IPS-18a (cell line): Measurements from ENCODE around the gene DNAJB11.

Experiments
- H3K27ac ChIP-seq: one replicate; pipeline ENCODE4 v1.5.1; 2013; ENCODE audit warnings: low read length
- H3K27me3 ChIP-seq: one replicate; pipeline ENCODE4 v1.6.1; 2013; ENCODE audit warnings: mild to moderate bottlenecking, low read length; ENCODE audit not compliant: control insufficient read depth, insufficient read depth
- H3K36me3 ChIP-seq: one replicate; pipeline ENCODE4 v1.6.1; 2013; ENCODE audit warnings: low read depth, low read length; ENCODE audit not compliant: control insufficient read depth
- H3K4me1 ChIP-seq: one replicate; pipeline ENCODE4 v1.6.1; 2013; ENCODE audit warnings: low read depth, low read length; ENCODE audit not compliant: control insufficient read depth
- H3K4me3 ChIP-seq: one replicate; pipeline ENCODE4 v1.5.1; 2013; ENCODE audit warnings: low read length
- H3K9ac ChIP-seq: one replicate; pipeline ENCODE4 v1.6.1; 2013; ENCODE audit warnings: mild to moderate bottlenecking, low read length, moderate library complexity
- H3K9me3 ChIP-seq: one replicate; pipeline ENCODE4 v1.6.1; 2013; ENCODE audit warnings: low read depth, low read length; ENCODE audit not compliant: control insufficient read depth

DNAJB11 gene

DNA sequence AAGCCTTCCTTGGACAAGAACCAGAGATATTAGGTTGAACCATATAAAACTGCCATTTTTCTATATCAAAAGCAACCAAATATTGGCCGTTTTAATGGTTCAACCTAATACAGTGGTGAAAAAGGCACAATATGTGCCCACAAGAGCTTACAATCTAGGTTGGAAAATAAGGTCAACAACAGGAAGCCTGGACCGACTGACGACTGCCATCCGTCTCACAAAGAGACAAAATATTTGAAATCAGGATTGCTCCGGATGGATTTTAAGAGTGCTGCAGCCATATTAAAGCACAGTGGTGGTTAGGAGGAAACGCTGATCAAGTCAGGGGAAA, 43.7 kb downstream of the DNAJB11 start:
- peaks cover 13% of the 10 kb centered on the region for H3K27me3 ChIP-seq
- no peak overlapping the region for H3K9ac ChIP-seq
- no peak overlapping the region for H3K27ac ChIP-seq
- H3K4me1 ChIP-seq, result no peaks in the 10 kb centered on the region
- no peaks in the 10 kb centered on the region for H3K9me3 ChIP-seq
- H3K36me3 ChIP-seq, result no peaks in the 10 kb centered on the region
- no peak overlapping the region for H3K4me3 ChIP-seq

DNA sequence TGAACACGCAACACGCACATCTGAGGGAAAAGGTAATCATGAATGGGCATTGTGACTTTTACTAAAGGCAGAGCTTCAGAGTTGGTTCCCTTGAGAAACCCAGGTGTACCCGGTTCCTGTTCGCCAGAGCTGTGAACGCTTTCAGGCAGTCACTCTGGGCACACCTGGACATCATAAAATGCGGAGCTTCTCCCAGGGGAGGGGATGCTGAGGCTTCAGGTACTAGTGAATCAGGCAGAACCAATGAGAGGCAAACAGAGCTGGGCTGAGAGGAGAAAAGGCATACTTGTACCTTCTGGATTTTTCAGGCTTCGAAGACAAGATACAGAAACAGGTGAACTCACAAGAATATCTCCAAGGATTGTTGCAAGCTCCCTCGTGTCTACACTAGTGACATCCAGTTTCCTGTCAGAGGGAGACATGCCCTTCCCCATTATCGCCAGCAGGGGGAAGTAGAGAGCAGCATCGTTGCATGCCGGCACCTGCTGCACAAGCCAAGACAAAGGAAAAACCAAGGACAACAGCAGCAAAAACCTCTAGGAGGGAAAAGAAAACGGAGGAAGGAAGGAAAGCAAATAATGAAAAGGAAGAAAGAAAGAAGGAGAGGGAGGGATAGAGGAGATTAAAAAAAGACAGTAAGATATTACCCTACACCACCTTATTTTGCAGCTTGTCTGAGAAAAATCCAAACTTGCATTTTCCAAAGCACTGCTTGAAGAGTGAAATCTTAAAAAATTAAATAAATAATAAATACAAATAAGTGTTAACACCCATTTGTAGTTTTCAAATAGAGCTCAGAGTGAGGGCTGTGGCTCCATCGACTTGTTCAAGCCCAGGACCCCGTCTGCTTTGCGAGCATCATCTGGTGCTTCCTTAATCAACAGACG, 44.3 kb downstream of the DNAJB11 start:
- H3K27ac ChIP-seq, result no peak overlapping the region
- H3K9me3 ChIP-seq, result no peaks in the 10 kb centered on the region
- no peaks in the 10 kb centered on the region for H3K36me3 ChIP-seq
- H3K27me3 ChIP-seq, result peaks cover 13% of the 10 kb centered on the region
- no peaks in the 10 kb centered on the region for H3K4me1 ChIP-seq
- no peak overlapping the region for H3K9ac ChIP-seq
- no peak overlapping the region for H3K4me3 ChIP-seq

DNA sequence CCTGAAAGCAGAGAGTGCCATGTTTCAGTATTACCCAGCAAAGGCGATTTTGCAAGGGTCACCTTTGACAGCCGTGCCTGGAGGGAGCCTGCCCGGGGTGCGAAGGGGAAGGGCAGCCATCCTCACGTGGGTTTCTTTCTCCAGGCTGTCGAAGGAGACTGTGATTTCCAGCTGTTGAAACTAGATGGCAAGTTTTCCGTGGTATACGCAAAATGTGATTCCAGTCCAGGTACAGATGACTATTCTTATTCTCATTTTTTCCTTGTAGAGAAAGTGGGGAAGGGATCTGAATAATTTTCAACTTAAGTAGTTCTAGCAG, 45.7 kb downstream of the DNAJB11 start:
- H3K4me1 ChIP-seq, result no peaks in the 10 kb centered on the region
- no peak overlapping the region for H3K27ac ChIP-seq
- H3K27me3 ChIP-seq, result peaks cover 13% of the 10 kb centered on the region
- H3K9ac ChIP-seq, result no peak overlapping the region
- no peaks in the 10 kb centered on the region for H3K9me3 ChIP-seq
- H3K4me3 ChIP-seq, result no peak overlapping the region
- H3K36me3 ChIP-seq, result no peaks in the 10 kb centered on the region

DNA sequence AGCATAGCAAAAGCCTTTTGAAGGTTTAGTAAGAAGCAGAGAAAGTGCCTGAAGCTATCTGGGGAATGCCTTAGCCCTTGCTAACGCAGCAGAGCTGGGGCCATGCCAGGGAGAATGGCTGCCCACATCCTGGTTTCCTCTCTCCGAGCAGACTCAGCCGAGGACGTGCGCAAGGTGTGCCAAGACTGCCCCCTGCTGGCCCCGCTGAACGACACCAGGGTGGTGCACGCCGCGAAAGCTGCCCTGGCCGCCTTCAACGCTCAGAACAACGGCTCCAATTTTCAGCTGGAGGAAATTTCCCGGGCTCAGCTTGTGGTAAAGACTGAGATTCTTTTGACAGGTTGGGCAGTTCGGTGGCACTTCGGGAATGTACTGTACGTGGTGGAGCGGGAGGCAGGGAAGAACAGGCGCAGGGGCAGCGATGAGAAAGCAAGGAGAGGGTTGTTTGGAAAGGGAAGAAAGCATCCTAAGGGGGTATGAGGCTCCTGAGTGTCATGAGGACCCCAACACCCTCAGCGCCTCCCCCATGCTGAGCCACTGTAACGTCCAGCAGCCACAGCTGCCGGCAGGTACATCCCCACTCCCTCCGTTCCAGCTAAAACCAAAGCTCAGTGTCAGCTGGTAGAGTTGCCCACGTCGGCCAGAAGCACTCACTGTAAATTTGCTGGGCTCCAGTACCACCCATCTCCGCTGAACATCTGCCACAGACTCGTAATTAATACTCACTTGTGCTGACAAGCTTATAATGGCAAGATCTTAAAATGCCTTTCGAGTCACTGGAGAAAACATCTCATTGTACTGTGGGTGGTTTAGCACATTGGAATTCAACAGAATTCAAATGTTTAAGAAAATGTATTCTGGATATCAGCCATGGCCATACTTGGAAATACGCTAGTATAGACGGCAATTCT, 46.8 kb downstream of the DNAJB11 start:
- H3K9me3 ChIP-seq, result no peaks in the 10 kb centered on the region

DNA sequence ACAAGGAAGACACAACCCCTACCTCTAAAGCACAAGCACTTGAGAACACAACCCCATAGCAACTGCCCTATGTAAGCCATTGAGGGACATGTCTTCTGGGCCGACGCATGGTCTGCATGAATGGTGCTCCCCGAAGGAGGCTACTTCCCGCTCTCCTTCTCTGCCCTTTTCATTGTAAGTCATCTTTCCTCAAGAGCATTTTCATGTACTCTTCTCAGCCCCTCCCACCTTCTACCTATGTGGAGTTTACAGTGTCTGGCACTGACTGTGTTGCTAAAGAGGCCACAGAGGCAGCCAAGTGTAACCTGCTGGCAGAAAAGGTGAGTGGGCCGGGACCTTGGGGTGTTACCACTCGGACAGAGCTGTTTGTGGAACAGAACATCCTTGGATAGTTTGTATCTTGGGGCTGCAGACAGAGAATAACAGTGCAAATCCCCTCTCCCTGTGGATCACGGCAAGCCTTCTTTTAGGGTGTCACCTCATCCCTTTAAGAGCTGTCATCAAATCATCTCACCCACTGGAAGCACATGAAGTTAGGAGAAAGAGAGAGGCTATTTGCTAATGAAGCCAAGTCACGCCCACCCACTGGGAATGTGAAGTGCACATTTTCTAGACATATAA, 47.9 kb downstream of the DNAJB11 start:
- H3K9me3 ChIP-seq, result no peaks in the 10 kb centered on the region
- H3K4me1 ChIP-seq, result no peaks in the 10 kb centered on the region
- H3K36me3 ChIP-seq, result no peaks in the 10 kb centered on the region
- H3K4me3 ChIP-seq, result no peak overlapping the region
- H3K27me3 ChIP-seq, result peaks cover 13% of the 10 kb centered on the region
- H3K9ac ChIP-seq, result no peak overlapping the region
- H3K27ac ChIP-seq, result no peak overlapping the region

More for the DNA sequence above, 46.8 kb downstream of the DNAJB11 start:
- no peaks in the 10 kb centered on the region for H3K4me1 ChIP-seq
- no peak overlapping the region for H3K27ac ChIP-seq
- no peak overlapping the region for H3K9ac ChIP-seq
- H3K4me3 ChIP-seq, result no peak overlapping the region
- H3K27me3 ChIP-seq, result peaks cover 13% of the 10 kb centered on the region
- H3K36me3 ChIP-seq, result no peaks in the 10 kb centered on the region

DNA sequence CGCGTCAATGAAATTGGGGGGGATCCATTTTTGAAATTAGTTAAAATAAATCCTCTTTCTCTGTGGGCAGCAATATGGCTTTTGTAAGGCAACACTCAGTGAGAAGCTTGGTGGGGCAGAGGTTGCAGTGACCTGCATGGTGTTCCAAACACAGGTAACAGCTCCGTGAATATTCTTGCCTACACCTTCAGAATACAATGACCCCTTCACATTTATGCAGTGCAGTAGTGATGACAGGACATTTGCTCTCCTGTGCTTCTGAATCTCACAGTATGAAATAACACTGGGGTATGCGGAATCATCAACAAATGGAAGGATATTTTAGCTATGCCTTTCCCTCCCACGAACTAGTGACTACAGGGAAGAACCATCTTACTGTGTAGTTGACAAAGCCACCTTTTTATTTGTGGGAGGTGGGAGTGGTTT, 49.3 kb downstream of the DNAJB11 start:
- H3K27me3 ChIP-seq, result peaks cover 13% of the 10 kb centered on the region
- H3K9me3 ChIP-seq, result no peaks in the 10 kb centered on the region
- H3K4me1 ChIP-seq, result no peaks in the 10 kb centered on the region
- no peaks in the 10 kb centered on the region for H3K36me3 ChIP-seq
- H3K27ac ChIP-seq, result no peak overlapping the region
- no peak overlapping the region for H3K9ac ChIP-seq
- no peak overlapping the region for H3K4me3 ChIP-seq

DNA sequence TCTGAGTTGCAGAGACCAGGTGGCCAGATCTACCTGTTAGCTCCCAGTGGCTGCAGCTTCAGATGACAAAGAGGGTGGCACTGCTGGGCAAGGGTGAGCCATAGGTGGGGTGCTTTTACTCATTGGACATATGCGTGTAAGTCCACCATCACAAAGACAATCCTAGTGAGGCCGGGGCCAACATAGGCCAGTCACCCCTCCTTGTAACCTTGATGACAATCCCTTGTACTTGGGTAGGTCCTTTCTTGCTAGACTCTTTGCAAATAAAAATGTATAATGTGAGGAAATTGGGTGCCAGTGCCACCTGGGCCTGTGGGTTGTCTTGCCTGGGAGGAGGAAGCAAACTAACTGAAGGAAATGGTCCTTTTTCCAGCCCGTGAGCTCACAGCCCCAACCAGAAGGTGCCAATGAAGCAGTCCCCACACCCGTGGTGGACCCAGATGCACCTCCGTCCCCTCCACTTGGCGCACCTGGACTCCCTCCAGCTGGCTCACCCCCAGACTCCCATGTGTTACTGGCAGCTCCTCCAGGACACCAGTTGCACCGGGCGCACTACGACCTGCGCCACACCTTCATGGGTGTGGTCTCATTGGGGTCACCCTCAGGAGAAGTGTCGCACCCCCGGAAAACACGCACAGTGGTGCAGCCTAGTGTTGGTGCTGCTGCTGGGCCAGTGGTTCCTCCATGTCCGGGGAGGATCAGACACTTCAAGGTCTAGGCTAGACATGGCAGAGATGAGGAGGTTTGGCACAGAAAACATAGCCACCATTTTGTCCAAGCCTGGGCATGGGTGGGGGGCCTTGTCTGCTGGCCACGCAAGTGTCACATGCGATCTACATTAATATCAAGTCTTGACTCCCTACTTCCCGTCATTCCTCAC, 49.9 kb downstream of the DNAJB11 start:
- Histone ChIP-seq H3K27ac (no peak overlapping the region), H3K9ac (no peak overlapping the region), H3K4me1 (no peaks in the 10 kb centered on the region), H3K36me3 (no peaks in the 10 kb centered on the region), H3K4me3 (no peak overlapping the region), H3K9me3 (no peaks in the 10 kb centered on the region), H3K27me3 (peaks cover 13% of the 10 kb centered on the region)

DNA sequence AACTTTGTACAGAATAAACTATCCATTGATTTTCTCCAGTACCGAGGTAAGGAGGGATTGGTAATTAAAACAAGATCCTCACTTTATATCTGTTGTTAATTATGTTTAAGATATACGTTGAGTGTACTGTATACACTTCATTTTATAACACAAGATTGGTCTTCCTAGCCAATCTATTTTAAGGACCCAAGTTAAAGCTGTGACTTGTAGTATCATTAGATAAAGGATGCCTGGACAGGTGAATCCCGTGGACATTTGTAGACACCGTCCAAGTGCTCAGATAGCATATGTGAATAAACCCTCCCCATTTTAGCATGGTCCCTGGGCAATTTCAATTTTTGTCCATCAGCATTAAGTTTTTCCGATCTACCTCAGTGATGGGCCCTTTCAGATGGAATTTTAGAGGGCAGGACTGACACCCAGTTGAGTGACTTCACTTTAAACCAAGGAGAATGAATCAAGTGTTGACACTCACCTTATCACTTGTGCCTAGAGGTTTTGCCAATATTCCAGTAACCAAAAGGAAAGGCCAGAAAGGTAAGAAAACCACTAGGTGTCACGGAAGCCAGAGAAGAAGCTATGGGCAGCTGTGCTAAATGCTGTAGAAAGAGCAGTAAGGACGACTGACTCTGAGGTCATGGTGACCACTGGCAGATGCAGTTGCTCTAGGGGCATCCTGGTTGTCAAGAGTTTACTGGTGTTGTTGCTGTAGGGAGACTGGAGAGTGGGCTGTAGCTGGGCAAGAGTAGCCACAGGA, 51.6 kb downstream of the DNAJB11 start:
- Histone ChIP-seq H3K4me1 (no peaks in the 10 kb centered on the region), H3K9me3 (no peaks in the 10 kb centered on the region), H3K9ac (no peak overlapping the region), H3K36me3 (no peaks in the 10 kb centered on the region), H3K27me3 (peaks cover 12% of the 10 kb centered on the region), H3K27ac (no peak overlapping the region), H3K4me3 (no peak overlapping the region)

DNA sequence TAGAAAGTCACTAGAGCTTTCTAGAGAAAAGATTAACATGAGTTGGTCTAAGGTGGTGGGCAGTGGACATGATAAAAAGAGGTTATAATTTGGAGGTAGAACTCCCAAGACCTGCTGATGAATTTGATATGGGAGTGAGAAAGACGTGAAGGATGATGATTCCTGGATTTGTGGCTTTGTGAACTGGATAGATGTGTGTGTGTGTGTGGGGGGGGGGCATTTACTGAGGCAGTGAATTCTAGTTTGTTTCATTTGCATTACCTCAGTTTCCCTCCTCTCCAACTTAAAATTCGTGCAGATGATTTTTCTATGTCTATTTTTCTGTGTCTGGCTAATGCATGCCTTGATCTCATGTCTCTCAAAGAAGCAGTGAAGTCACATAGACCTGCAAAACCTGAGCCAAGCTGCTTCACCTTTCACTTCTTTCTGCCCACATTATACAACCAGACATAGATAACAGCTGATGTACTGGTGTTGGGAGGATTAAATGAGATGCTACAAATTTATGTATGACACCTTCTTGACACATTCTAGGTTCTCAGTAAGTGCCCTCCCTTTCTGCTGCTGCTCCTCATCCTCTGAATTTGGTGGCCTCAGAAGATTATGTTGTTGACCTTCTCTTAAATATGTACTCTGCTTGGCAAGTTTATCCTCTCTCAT, 52.3 kb downstream of the DNAJB11 start:
- Histone ChIP-seq H3K9me3 (no peaks in the 10 kb centered on the region), H3K27me3 (peaks cover 5% of the 10 kb centered on the region), H3K9ac (no peak overlapping the region), H3K4me1 (no peaks in the 10 kb centered on the region), H3K27ac (no peak overlapping the region), H3K4me3 (no peak overlapping the region), H3K36me3 (no peaks in the 10 kb centered on the region)

DNA sequence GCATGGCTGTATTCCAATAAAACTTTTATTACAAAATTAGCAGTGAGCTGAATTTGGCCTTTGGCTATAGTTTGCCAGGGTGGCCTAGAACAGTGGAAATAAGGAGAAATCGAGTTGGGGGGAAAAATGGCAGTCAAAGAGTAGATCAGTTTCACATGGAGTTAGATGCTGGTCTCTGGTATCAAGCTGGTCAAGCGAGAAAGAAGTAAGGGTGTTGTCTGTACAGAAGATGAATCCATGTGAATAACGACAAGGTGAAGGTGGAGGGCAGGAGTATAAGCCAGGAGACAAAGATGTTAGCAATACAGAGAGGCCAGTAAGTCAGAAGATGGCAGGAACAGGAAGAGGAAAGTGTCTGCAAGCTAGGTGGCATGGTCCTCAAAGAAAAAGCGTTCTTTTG, 54.1 kb downstream of the DNAJB11 start:
- no peak overlapping the region for H3K27ac ChIP-seq
- no peaks in the 10 kb centered on the region for H3K27me3 ChIP-seq
- H3K9ac ChIP-seq, result no peak overlapping the region
- no peaks in the 10 kb centered on the region for H3K4me1 ChIP-seq
- H3K36me3 ChIP-seq, result no peaks in the 10 kb centered on the region
- no peaks in the 10 kb centered on the region for H3K9me3 ChIP-seq
- no peak overlapping the region for H3K4me3 ChIP-seq
